GM19455 (cell line): ENCODE results near the gene USH1C.

Experiments used
- ATAC-seq: cut with Tn5 transposase; IDR thresholded peaks from one replicate; pipeline ENCODE4 v1.9.1; 2021; ENCODE audit not compliant: unreplicated experiment

The USH1C gene

GRCh38 chr11:17550450-17551346, 6.5 kb upstream of the USH1C start:
- ATAC-seq: no peak

GRCh38 chr11:17548444-17548843, 4.2 kb upstream of the USH1C start:
- ATAC-seq: no peak

- no peak for ATAC-seq
Measured at GRCh38 chr11:17547932-17548331, 3.7 kb upstream of the USH1C start.

DNA sequence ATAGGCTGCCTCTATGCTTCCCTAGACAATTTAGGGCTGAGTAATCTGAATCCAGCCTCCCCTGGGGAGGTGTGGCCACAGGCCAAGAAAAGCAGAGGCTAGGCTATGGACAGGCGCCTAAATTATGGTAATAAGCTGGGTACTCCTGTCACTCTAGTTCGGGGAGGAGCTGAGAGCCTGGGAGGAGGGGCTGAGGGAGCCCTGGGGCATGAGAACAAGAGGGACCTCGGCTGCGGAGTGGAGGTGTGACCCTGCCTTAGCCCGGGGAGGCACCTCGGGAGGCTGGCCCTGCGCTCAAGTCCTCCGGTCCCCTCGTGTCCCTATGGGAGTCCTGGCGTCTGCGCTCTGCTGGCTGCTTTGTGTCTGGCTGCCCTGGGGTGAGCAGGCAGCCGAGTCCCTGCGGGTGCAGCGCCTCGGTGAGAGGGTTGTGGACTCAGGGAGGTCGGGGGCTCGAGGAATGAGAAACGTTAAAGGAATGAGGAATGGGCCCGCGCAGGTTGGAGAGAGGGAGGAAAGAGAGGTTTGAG, 2.9 kb upstream of the USH1C start, which contains the start of gene OTOG:
OTOG (plus strand) TSS at position 209 of the 527 bp plus-strand sequence; CDS start at position 323, 114 bp downstream.
- ATAC-seq: no peak

- no peak for ATAC-seq
Measured at GRCh38 chr11:17546240-17546639, 2.0 kb upstream of the USH1C start.

DNA sequence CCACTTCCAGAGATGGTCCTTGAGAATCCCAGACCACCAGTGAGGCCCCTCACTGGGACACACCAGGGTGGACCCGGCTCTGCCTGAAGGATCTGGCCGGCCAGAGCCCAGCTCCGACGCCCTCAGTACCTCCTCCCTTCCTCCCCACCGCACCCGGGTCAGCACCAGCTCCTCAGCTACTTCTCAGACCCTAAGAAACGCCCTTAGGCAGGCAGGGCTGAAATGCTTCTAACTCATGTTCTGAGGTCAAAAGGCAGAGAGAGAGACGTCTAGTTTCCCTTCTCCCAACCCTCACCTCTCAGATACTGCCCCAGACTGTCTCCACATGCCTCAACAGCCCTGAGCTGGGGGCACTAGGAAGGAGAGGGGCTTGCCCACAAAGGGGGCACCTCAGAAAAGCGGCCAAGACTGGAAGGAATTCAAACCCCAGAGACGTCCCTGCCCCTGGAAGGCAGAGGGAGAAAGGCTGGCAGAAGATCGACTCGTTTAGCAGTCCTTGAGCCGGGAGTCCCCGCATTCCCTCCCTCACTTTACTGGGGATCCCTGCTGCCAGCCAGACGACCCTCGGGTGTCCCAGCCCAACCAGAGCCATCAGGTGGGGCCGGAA, 539 bp downstream of the USH1C start:
- ATAC-seq: no peak

DNA sequence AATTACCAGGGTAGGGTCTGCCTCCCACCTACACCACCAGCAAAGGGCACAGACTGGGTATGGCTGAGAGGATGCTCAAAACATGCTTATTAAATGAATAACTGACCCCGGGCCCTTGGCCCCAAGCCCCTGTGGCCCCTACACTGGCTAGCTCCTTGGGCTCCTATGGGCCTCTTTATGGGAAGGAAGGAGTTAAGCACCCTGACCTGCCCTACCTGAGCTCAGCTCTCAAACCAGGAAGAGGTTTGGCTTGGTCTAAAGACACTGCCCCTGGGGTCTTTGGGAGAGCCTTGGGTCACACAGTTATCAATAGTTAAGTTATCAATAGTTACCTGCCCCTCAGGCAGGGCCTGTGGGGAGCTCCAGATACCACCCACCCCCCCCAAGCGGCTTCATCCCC, 1.2 kb downstream of the USH1C start:
- ATAC-seq: no peak

GRCh38 chr11:17542249-17542648, 2.0 kb downstream of the USH1C start:
- ATAC-seq: no peak

GRCh38 chr11:17541330-17541885, 2.8 kb downstream of the USH1C start:
- ATAC-seq: no peak

GRCh38 chr11:17540807-17541206, 3.4 kb downstream of the USH1C start:
- no peak for ATAC-seq

- ATAC-seq: no peak
Measured at GRCh38 chr11:17538731-17539130, 5.5 kb downstream of the USH1C start.

GRCh38 chr11:17538054-17538453, 6.2 kb downstream of the USH1C start:
- ATAC-seq: no peak

DNA sequence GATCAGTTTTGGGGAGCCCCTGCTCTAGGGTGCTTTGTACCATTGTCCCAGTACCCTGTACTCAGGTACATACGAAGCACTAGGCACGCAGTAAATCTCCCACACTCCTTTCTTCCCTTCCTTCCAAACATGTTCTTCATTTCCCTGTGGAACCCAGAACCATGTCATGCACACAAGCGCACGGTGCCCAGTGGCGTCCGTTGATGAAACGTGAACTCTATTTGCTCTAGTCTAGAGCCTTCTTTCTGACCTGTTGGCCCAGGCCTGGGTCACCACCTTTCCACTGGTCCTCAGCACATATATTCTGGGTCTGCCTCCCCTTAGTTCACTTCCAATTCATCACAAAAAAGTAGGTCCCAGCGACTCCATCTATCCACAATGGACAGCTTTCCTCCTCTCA, 7.0 kb downstream of the USH1C start:
- no peak for ATAC-seq

GRCh38 chr11:17535488-17535887, 8.7 kb downstream of the USH1C start:
- ATAC-seq: no peak

- ATAC-seq: no peak
Measured at GRCh38 chr11:17533778-17534415, 10.3 kb downstream of the USH1C start.

DNA sequence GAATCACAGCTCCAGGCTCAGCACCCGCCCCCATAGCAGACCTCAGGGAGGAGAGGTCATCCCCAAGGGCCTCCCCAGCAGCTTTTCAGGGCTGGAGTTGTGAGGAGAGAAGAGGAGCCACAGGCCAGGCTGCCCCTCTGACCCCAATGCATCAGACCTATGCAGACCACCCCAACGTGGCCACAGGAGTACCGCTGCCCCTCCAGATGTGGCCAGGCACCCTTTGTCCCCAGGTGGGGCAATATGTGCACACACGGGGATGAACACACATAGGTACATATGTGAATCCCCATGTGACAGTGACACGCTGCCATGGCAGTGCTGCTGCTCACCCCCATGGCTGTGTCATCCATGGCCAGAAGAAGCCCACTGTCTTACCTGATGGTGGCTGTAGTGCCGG, 10.9 kb downstream of the USH1C start:
- ATAC-seq: no peak

DNA sequence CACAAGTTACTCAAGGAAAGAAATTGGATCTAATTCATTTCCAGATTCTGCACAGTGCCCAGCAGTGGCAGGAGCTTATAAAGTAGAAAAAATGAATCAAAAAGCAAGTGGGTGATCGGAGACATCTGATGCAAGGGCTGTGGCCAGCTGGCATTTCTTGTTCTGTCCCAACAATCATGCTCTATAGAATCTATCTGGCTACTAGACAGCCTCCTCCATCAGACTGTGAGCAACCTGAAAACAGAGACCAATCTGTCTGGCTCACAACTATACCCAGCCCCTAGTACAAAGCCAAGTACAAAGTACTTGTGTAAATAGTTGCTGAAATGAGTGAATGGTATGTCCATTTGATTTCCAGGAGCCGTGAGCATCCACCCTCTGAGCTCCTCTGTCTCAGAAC, 11.4 kb downstream of the USH1C start:
- ATAC-seq: no peak

- ATAC-seq: no peak
Measured at GRCh38 chr11:17531636-17532113, 12.5 kb downstream of the USH1C start.

GRCh38 chr11:17531071-17531600, 13.1 kb downstream of the USH1C start:
- ATAC-seq: no peak

DNA sequence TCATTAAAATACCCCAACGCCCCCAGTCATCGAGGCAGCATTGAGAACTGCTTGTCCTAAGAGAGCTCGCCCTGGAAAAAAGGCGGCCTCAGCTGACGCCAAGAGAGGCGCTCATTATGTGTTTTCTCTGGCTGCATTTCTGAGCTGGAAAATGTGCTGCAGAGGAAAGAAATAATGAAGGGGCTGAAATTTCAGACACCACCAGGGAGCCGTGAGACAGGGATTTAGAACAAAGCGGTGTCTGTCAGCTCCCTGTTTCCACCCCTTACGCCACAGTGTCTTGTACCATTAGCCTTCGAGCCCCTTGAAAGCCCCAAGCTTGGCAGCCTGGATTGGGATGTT, 14.4 kb downstream of the USH1C start:
- no peak for ATAC-seq
